Thoracic aorta (tissue), 2 donors: ENCODE results near the gene TSC2. TPM values are rescaled to one million over a fixed set of nuclear protein-coding genes. Genes with fewer than 3 reads are reported as not detected.

Experiments
- ATAC-seq: fragments of 150-250 bp; one replicate; pipeline ENCODE4 v1.8.0; 2017; ENCODE audit warnings: low read depth; ENCODE audit not compliant: insufficient number of reproducible peaks, low FRiP score
- DNase-seq: peaks from one replicate; pipeline ENCODE4 v3.0.0-alpha.2; 2020; ENCODE audit warnings: low spot score
- H3K27ac ChIP-seq, 2 donors: fragments of 200-600 bp; sonication (generic); 1 replicate in 1 of 2; 2 replicates in 1 of 2; pipeline ENCODE4 v1.5.1; 2016; ENCODE audit warnings: mild to moderate bottlenecking in 2 of 2, moderate library complexity in 2 of 2
- H3K27me3 ChIP-seq: fragments of 200-600 bp; sonication (generic); replicated peaks from 2 replicates; pipeline ENCODE4 v1.6.0; 2016; ENCODE audit warnings: mild to moderate bottlenecking; ENCODE audit not compliant: insufficient read depth
- H3K36me3 ChIP-seq: fragments of 200-600 bp; sonication (generic); one replicate; pipeline ENCODE4 v1.5.1; 2016
- H3K4me1 ChIP-seq, 2 donors: fragments of 200-600 bp; sonication (generic); 1 replicate in 1 of 2; 2 replicates in 1 of 2; pipeline versions ENCODE4 v1.5.1 to v1.6.0; 2016; ENCODE audit warnings: low read depth in 2 of 2, mild to moderate bottlenecking in 1 of 2; ENCODE audit not compliant: control insufficient read depth in 1 of 2
- H3K4me3 ChIP-seq: fragments of 200-600 bp; sonication (generic); 2 replicates; pipeline ENCODE4 v1.5.1; 2016; ENCODE audit warnings: mild to moderate bottlenecking
- H3K9me3 ChIP-seq: fragments of 200-600 bp; sonication (generic); 2 replicates; pipeline ENCODE4 v1.5.1; 2016
- CTCF ChIP-seq: fragments of 200-600 bp; sonication (generic); IDR thresholded peaks from one replicate; pipeline ENCODE4 v1.5.1; 2019; ENCODE audit warnings: antibody characterized with exemption
- total RNA-seq, 2 donors: library from RNA; depleted of rRNA; stranded (reverse); fragments of >200 nt; gene quantifications; one replicate each; pipeline versions ENCODE4 v1.1.0 to v1.2.3, GENCODE V29; 2016

TSC2 gene
- total RNA-seq, 2 donors from 2014 or later: 112 to 123 TPM

- ATAC-seq: no peak
- TF ChIP-seq CTCF: no peak
- H3K4me3 ChIP-seq: no peak overlapping the region
- DNase-seq: no peak
- no peaks in the 10 kb centered on the region for H3K4me1 ChIP-seq
- H3K27ac ChIP-seq: no peak overlapping the region
- no peaks in the 10 kb centered on the region for H3K27me3 ChIP-seq
- H3K9me3 ChIP-seq: no peaks in the 10 kb centered on the region
- H3K36me3 ChIP-seq: peaks cover 39% of the 10 kb centered on the region
Observed at GRCh38 chr16:2060346-2060745, 12.6 kb downstream of the TSC2 start.

- ATAC-seq: no peak
- no peaks in the 10 kb centered on the region for H3K9me3 ChIP-seq
- H3K4me3 ChIP-seq: no peak overlapping the region
- TF ChIP-seq CTCF: no peak
- no peaks in the 10 kb centered on the region for H3K27me3 ChIP-seq
- peaks cover 41% of the 10 kb centered on the region for H3K36me3 ChIP-seq
- no peak overlapping the region for H3K27ac ChIP-seq
- no peaks in the 10 kb centered on the region for H3K4me1 ChIP-seq
- DNase-seq: no peak
Observed at GRCh38 chr16:2061023-2061422, 13.2 kb downstream of the TSC2 start.

- H3K4me1 ChIP-seq: no peaks in the 10 kb centered on the region
- no peak for TF ChIP-seq CTCF
- no peaks in the 10 kb centered on the region for H3K27me3 ChIP-seq
- no peak overlapping the region for H3K4me3 ChIP-seq
- H3K9me3 ChIP-seq: no peaks in the 10 kb centered on the region
- DNase-seq (no peak), ATAC-seq (no peak)
- H3K27ac ChIP-seq: no peak overlapping the region
- H3K36me3 ChIP-seq: peaks cover 46% of the 10 kb centered on the region
Observed at GRCh38 chr16:2061526-2061925, 13.7 kb downstream of the TSC2 start.

GRCh38 chr16:2062801-2063200 is 15.0 kb downstream of the TSC2 start:
- no peak for ATAC-seq
- Histone ChIP-seq H3K36me3 (peaks cover 44% of the 10 kb centered on the region), H3K4me1 (no peaks in the 10 kb centered on the region)

GRCh38 chr16:2063861-2064260 is 16.1 kb downstream of the TSC2 start:
- Histone ChIP-seq H3K27me3 (no peaks in the 10 kb centered on the region), H3K9me3 (no peaks in the 10 kb centered on the region), H3K36me3 (peaks cover 41% of the 10 kb centered on the region), H3K4me3 (no peak overlapping the region), H3K4me1 (no peaks in the 10 kb centered on the region), H3K27ac (no peak overlapping the region)
- ATAC-seq (no peak), DNase-seq (no peak)
- no peak for TF ChIP-seq CTCF

More at GRCh38 chr16:2062801-2063200, 15.0 kb downstream of the TSC2 start:
- H3K4me3 ChIP-seq: no peak overlapping the region
- no peak for DNase-seq
- no peaks in the 10 kb centered on the region for H3K27me3 ChIP-seq
- no peak for TF ChIP-seq CTCF
- H3K9me3 ChIP-seq: no peaks in the 10 kb centered on the region
- H3K27ac ChIP-seq: no peak overlapping the region
